Stimulated activated CD8-positive, alpha-beta memory T cell treated with anti-CD3 and anti-CD28 coated beads, Interleukin-12 subunit alpha, Interleukin-12 subunit beta, amount 100 ng/mL, for 1 hour (primary cell): ENCODE data around the gene MRPL9.
"Not testable (repeated sequence)": the region's sequence is repeated elsewhere in the genome, so short reads cannot be mapped to it uniquely, and the experiment has no call there.

Experiments used
- DNase-seq: peaks from one replicate; pipeline ENCODE4 v3.0.0-alpha.2; 2020; ENCODE audit warnings: low read depth

MRPL9 gene

DNA sequence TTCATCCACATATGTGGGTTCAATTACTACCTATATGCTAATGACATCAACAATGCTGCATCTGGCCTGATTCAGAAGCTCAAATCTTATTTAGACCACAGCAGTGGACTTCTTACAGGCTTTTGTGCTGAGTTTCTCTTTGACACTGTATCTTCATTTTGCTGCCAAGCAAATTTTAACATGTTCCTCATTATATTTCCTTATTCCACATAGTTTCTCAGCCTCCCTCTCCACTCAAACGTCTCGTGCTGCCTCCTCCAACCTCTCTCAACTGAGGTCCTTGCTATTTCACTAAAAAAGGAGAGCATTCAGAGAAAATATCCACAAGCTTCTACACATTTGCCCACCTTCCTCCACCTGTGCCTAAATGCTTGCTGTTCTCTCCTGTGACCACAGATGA lies 20.5 kb upstream of the MRPL9 start:
- DNase-seq = no peak

DNA sequence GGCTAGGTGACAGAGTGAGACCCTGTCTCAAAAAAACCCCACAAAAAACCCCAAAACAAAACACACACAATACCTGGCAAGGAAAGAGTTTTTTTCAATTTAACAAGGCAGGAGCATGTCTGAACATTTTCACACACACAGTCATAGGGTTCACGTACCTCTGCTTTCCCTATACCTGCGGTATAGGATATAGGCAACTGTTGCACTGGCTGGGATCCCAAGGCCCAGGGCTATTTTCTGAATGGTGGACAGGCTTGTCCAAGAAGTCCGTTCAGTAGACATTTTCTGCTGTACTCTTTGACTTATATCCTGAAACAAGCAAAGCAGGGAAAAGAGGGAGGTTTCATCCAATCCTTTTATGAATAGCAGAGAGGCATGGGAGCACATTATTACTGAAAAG lies 19.4 kb upstream of the MRPL9 start:
- no peak for DNase-seq

DNA sequence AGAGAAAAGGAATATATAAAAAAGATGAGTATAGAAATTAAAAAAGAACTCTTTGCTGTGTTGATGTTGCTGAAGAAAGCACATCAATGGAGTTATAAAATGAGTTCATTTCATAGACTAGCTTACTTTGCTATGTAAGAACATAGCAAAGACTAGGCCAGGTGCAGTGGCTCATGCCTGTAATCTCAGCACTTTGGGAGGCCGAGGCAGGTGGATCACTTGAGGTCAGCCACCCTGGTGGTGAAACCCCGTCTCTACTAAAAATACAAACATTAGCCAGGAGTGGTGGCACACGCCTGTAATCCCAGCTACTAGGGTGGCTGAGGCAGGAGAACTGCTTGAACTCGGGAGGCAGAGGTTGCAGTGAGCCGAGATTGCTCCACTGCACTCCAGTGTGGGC lies 18.7 kb upstream of the MRPL9 start:
- DNase-seq = not testable (repeated sequence)

DNA sequence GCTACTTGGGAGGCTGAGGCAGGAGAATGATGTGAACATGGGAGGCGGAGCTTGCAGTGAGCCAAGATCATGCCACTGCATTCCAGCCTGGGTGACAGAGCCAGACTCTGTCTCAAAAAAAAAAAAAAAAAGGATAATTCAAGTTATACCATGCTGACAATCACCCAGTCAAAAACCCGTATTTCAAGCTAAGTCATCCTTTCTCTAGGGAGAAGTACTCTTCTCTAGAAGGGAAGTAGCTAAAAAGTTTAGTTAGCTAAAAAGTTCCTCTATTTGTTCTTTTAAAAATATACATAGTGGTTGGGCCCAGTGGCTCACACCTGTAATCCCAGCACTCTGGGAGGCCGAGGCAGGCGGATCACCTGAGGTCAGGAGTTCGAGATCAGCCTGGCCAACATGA lies 17.4 kb upstream of the MRPL9 start:
- DNase-seq = not testable (repeated sequence)

DNA sequence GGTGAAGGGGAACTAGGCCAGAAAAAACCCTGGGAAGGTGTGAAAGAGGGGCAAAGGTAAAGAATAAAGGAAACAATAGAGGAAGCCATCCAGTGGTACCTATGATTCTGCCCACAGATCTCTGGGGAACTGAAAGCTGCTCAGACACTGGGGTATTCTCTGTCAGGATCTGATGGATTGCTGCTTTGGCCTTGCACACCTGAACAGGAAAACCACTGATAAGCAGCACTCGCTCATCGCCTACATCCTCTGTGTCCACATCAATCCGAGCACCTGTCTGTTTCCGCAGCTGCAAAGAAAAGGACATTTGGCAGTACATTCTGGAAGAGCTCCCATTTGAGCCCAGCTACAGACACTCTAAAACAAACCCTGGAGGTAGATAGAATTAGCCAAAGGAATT lies 16.6 kb upstream of the MRPL9 start:
- no peak for DNase-seq

DNA sequence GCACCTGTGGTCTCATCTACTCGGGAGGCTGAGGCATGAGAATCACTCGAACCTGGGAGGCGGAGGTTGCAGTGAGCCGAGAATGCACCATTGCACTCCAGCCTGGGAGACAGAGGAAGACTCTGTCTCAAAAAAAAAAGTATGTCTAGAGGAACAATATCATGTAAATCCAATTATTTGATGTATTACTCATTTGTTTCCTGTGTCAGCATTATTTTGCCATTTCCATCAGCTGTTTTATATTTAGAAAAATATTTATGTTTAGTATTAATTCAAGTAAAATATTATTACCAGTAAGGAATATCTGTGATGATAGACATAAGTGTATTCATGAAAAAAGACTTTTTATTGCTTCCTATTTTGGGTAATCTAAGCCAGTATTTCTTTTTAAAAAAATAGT lies 14.0 kb upstream of the MRPL9 start:
- no peak for DNase-seq

DNA sequence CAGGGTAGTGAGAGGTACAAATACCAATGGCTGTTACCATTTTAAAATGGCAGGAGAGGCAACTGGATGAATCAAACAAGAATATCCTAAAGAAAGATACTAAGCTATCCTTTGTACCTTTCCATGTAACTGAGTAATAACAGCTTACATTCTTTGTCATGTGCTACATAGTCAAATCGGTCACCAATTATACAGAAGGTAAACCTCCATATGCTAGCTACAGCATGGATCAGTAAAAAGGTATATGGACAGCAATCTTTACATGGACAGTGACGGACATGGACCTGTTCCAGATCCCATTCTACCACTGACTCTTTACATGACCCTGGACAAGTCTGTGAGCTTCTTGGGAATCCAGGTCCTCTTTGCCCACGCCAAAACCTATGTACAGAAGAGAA lies 13.4 kb upstream of the MRPL9 start:
- no peak for DNase-seq

DNA sequence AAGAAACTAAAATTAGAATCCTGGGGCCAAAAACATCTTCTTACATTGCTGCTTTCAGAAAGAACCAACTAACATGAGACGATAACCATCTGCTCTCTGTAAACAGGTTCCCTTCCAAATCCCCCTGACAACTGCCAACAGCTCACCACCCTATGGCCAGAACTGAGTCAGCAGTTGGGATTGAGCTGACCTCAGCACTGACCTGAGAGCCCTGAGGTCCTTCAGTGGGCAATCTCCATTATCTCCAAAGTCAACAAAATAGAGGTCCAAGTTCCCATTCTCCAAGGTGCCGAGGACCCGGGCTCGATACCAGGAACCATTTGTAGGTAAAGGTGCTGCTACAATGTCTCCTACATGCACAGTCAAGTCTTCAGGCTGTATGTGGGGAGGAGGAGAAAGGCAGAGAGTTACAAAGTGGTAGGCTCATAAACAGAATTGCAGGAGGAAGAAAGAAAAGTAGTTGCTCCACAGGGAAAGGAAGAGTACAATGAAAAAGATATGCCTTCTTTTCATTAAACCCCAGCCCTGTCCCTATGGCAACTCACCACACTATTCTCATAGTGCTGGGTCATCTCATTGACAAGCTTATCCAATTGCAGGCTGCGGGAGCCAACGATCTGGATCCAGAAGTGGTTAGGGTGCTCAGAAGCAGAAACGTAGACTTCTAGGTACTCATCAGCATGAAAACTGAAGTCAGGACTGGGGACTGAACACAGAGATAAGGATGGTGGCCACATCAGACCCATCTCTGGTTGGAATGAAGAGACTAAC lies 12.8 kb upstream of the MRPL9 start:
- no peak for DNase-seq

DNA sequence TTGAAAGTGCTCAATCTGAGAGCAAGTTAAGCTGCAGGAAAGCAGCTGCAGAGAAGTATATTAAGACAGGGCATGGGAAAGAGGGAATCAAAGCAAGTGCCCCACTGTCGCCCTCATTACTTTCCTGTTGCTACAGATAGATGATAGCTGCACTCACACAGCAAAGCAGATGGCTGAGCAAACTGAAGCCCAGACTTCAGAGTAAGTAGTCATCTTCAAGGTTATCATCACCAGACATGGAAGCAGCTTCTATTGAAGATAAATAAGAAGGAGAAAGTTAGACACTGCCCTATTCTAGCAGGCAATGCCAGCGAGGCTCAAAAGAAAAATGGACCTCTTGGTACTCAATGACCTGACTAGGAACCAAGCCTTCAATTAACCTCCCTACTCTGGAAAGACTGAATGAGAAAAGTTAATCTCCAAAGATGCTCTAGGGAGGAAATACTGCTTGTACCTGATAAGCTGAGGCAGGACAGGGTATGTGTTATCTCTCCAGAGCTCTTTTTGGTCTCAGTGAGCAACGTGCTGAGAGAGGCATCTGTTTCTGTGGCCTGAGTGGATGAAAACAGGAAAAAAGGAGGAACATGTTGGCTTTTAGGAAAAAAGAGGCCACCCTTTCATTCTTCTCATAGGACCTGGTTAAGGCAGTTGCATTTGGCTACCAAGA lies 11.1 kb upstream of the MRPL9 start:
- no peak for DNase-seq

DNA sequence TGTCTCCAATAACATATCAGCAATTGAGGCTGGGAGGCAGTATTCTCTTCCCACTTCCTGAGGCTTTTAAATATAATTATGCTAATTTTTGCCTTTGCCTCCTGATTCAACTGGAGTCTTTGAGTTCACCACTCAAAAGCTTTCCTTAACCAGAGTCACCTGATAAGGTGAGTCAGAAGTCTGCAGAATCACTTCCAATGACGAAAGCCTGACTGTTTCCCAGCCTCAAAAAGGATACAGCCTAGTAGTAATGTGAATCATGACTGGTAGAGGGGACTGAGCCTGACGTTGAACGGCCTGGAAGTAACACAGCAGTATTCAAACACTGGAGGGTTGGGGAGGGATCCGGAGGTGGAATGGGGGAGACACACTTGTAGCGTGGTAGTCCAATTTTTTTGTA lies 10.4 kb upstream of the MRPL9 start:
- no peak for DNase-seq

DNA sequence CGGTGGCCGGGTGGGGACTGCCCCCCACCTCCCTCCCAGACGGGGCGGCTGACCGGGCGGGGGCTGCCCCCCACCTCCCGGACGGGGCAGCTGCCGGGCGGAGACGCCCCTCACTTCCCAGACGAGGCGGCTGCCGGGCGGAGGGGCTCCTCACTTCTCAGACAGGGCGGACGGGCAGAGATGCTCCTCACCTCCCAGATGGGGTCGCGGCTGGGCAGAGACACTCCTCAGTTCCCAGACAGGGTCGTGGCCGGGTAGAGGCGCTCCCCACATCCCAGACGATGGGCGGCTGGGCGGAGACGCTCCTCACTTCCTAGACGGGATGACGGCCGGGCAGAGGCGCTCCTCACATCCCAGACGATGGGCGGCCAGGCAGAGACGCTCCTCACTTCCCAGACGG lies 6.0 kb upstream of the MRPL9 start:
- DNase-seq = not testable (repeated sequence)

DNA sequence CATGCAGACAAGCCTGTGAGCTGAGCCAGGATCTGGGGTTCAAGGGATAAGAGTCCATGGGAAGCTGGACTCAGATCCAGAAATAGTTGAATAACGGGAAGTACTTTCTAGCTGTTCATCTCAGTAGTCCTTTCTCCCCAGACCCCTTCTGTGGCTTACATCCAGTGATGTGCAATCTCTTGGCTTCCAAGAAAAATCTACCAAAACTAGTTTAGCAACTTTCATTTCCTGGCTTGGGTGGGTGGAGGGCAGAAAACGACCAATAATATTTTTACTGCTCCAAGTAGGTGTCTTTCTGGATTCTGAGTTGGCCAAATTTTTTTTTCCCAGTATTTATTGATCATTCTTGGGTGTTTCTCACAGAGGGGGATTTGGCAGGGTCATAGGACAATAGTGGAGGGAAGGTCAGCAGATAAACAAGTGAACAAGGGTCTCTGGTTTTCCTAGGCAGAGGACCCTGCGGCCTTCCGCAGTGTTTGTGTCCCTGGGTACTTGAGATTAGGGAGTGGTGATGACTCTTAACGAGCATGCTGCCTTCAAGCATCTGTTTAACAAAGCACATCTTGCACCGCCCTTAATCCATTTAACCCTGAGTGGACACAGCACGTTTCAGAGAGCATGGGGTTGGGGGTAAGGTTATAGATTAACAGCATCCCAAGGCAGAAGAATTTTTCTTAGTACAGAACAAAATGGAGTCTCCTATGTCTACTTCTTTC lies 5.2 kb upstream of the MRPL9 start:
- not testable (repeated sequence) for DNase-seq

DNA sequence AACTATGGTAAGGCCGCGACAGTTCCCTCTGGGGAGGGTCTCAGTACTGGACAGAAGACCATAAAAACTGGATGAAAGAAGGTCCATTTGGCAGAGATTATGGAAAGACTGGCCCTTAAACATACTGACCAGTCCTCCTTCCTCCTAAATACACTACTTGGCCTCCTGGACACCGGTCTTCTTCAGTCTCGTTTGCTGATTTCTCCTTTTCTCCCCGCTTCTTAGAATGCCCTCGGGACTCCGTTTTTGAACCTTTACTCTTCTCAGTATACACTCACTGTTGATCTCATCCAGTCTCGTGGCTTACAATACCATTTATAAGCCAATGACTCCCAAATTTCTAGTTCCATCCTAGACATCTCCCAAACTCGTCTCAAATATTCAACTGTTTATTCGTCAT lies 694 bp upstream of the MRPL9 start:
- DNase-seq = no peak

DNA sequence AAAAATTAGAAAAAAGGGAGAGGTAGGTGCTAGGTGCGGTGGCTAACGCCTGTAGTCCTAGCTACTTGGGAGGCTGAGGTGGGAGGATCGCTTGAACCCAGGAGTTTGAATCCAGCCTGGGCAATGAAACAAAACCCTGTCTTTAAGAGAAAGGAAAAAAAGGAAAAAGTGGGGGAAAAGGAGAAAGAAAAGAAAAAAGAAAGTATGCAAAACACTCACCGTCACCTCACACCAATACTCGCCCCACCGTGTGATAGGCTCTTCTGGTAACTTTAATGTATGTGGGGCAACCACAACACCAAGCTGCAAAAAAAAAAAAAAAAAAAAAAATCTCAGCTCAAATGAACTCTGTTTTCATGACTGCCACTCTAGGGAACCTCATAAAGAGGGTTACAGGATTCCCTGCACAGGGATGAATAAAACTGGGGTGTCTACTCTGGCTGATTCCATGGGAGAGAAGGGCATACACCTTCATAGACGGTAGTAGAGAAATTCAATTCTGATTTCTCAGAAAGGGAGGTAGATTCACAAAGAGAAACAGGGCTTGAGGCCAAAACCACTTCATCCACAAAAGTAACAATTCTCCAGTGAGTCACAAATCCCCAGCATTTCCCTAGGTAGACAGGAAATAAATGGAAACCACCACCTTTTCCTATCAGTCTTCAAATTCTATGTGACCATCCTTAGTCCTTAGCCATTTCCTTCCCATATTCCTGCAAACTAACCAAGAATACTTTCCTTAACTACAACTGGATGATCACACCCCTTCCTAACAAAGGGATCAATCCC lies 2.5 kb downstream of the MRPL9 start:
- no peak for DNase-seq

DNA sequence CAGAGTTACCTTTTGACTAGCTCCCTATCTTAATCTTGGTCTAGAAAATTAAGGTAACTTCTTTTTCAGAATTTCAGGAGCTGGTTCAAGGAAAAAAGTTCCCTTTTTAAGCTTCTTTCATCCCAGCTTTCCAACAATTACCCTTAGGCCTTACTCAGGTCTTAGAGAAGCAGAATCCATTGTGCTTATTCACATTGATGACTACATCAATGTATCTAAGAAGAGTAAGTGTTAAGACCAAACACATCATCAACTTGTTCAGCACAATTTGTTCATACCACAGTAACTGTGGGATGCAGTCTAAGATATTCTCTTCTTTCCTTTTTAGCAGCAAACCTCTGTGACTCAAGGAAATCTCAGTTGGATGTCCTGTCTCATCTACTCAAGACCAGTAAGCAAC lies 4.1 kb downstream of the MRPL9 start:
- no peak for DNase-seq

DNA sequence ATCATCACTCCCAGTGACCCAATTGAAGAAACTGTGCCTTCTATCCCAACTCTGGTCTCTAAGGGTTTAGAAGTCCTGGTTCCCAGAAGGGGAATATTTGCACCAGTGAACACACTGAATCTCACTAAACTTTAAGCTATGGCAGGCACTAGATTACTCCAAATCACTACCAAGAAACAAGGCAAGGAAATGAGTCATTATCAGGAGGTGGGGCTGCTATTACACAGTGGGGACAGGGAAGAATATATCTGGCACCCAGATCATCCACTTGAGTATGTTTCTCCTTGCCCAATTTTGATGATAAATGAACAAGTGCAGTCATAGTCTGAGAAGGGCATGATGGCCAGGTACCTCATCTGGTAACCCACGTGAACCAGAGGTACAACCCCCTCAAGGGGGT lies 7.0 kb downstream of the MRPL9 start:
- no peak for DNase-seq

DNA sequence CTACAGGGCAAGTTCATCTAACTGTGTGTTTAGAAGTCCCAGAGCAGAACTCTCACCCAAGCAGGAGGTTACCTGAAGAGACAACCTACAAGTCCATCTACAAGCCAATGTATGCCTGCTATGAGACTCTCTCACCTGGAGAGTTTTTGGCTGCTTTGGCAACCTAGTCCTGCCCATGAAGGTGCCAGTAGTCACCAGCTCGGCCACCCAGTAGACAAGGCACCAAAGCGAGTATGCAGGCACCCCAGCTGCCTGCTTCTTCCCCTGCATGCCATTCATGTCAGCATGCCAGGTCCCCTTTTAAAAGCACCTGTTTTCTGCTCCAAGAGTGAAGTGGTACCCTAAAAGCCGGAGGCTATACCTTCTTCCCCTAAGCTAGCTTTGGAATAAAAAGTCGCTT lies 21.8 kb downstream of the MRPL9 start:
- no peak for DNase-seq

DNA sequence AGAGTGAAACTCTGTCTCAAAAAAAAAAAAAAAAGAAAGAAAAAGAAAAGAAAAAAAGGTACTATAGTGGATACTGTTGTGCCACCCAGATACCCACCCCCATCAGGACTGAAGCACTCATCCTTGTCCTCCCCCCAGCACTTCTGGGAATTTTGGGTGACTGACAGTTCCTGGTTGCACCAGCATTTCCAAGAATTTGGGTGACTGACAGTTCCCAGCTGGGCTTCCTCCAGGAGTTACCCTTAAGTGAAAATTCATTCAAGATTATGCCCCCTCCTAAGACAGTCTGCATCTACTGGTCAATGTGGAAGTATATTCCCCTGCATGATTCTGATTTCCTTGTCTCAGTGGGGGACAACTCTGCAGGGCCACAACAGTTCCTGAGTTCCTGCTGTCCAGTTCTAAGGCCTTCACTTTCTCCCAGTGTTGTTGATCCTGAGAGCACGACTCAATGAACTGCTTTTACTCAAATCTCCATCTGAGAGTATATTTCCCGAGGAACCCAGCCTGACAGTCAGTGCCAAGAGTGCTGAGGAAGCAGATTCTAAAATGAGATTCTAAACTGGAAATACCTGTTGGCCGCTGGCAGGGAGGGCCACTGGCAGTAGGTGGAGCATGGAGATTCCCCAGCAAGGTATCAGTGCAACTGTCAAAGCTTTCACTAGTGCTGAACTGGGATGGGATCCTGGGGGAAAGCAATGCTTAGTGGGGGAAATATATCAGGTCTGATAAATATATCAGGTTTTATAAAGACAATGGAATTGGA lies 23.5 kb downstream of the MRPL9 start:
- no peak for DNase-seq

DNA sequence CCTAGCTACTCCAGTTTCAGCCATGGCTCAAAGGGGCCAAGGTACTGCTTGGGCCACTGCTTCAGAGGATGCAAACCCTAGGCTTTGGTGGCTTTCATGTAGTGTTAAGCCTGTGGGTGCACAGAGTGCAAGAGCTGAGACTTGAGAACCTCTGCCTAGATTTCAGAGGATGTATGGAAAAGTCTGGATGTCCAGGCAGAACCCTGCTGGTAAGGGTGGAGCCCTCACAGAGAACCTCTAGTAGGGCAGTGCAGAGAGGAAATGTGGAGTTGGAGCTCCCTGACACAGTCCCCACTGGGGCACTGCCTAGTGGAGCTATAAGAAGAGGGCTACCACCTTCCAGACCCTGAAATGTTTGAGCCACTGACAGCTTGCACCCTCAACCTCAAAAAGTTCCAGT lies 25.8 kb downstream of the MRPL9 start:
- no peak for DNase-seq

DNA sequence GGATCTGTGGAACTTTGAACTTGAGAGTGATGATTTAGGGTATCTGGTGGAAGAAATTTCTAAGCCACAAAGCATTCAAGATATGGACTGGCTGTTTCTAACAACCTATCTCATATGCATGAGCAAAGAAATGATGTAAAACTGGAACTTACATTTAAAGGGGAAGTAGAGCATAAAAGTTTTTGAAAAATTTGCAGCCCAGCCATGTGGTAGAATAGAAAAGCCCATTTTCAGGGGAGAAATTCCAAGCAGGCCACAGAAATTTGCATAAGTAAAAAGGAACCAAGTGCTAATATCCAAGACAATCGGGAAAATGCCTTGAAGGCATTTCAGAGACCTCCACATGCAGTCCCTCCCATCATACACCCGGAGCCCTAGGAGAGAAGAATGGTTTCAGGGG lies 26.3 kb downstream of the MRPL9 start:
- no peak for DNase-seq

DNA sequence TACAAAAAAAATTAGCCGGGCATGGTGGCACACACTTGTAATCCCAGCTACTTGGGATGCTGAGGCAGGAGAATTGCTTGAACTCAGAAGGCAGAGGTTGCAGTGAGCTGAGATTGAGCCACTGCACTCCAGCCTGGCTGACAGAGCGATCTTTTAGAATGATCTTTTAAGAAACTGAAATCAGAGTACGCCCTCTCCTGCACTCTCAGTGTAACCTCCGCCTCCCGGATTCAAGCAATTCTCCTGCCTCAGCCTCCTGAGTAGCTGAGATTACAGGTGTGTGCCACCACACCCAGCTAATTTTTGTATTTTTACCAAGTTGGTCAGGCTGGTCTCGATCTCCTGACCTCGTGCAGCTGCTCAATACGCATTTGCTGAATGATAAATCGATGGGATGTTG lies 29.3 kb downstream of the MRPL9 start:
- DNase-seq = not testable (repeated sequence)

DNA sequence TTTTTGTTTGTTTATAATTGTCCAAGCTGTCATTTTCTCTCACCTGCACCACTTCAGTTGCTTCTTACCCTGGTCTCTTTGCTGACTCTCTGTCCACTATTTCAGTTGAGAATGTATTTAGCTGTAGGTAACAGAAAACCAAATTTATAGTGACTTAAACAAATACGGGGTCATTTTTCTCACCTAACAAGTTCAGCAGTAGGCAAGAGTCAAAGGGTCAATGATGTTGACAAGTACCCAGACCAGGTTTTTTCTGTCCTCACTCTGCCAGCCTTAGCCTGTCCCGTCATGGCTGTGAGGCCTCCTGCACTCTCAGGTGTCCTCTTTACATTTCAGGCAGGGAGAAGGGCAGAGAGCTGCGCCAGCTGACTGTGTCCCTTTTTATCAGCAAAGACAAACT lies 30.2 kb downstream of the MRPL9 start:
- no peak for DNase-seq
